Activated T-helper 1 cell treated with anti-CD3 and anti-CD28 coated beads, Interleukin-12 subunit alpha, Interleukin-12 subunit beta, Interleukin-2, Interleukin-4 antibody, amounts not matched to agents 30 ng/mL and 10 ng/mL and 1 ng/mL, durations not matched to agents 14 hours and 24 hours and 36 hours (primary cell): ENCODE data around the gene SP140L. TPM values are rescaled to one million over a fixed set of nuclear protein-coding genes. Genes with fewer than 3 reads are reported as not detected.
"Not testable (repeated sequence)": the region's sequence is repeated elsewhere in the genome, so short reads cannot be mapped to it uniquely, and the experiment has no call there.

Experiments used
- DNase-seq: peaks from one replicate; pipeline ENCODE4 v3.0.0; 2021; ENCODE audit warnings: low spot score
- H3K27ac Mint-ChIP-seq: one replicate; pipeline ENCODE4 v1.8.0; 2021; ENCODE audit warnings: mild to moderate bottlenecking, mixed read lengths
- H3K27me3 Mint-ChIP-seq: one replicate; pipeline ENCODE4 v1.8.0; 2022; ENCODE audit warnings: mild to moderate bottlenecking, moderate library complexity, mixed read lengths; ENCODE audit not compliant: insufficient read depth
- H3K36me3 Mint-ChIP-seq: one replicate; pipeline ENCODE4 v1.8.0; 2021; ENCODE audit warnings: low read depth, mixed read lengths
- H3K4me1 Mint-ChIP-seq: one replicate; pipeline ENCODE4 v1.8.0; 2021; ENCODE audit warnings: low read depth, mixed read lengths
- H3K4me3 Mint-ChIP-seq: one replicate; pipeline ENCODE4 v1.8.0; 2021; ENCODE audit warnings: mild to moderate bottlenecking, moderate library complexity, mixed read lengths
- H3K9me3 Mint-ChIP-seq: one replicate; pipeline ENCODE4 v1.8.0; 2021; ENCODE audit warnings: mixed read lengths
- intact Hi-C: fragments of 100-400 bp; cut with micrococcal nuclease; formaldehyde crosslinking; loops from one replicate; pipeline ENCODE4 v1.15.1; 2024
- total RNA-seq: library from RNA; stranded (reverse); gene quantifications from 2 replicates; pipeline ENCODE4 v1.2.3, GENCODE V29; 2022

Gene SP140L
- total RNA-seq, 1 donor from 2014 or later = 57.8 TPM

DNA sequence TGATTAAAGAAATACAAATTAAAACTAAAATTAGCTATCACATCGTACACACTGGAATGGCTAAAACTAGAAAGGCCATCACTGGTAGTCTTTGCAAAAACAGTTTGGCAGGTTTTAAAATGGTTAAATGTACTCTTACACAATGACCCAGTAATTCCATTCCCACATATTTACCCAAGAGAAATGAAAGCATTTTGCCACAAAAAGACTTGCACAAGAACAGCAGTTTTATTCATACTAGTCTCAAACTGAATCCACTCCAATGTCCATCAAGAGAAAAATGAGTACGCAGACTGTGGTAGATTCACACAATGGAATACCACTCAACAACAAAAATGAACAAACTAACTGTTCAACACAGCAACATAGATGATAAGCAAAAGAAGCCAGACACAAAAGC, 29.1 kb downstream of the SP140L start:
- intact Hi-C loops = no loop called here
- Mint-ChIP-seq H3K9me3 (peaks cover 3% of the 10 kb centered on the region), H3K4me3 (no peak overlapping the region), H3K36me3 (peaks cover 56% of the 10 kb centered on the region), H3K27ac (no peak overlapping the region), H3K4me1 (peaks cover 41% of the 10 kb centered on the region), H3K27me3 (no peaks in the 10 kb centered on the region)
- no peak for DNase-seq

DNA sequence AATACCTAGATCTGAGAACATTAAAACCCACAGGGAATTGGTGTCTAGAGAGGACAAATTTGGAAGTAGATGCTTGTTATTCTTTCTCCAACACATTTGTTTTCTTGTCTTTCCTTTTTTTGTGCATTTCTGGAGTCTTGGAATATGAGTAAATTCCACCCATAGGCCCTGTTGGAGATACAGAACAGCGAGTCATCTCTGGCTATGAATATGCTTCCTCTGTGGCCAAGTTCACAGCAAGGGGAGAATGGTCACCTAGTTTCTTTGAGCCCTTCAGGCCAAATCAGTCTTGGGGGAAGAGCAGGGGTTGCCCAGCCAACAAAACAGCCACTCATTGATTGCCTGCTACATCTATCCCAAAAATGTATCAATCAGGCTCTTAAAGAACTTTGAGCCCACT, 31.3 kb downstream of the SP140L start:
- no peaks in the 10 kb centered on the region for H3K27me3 Mint-ChIP-seq
- H3K4me1 Mint-ChIP-seq = peaks cover 49% of the 10 kb centered on the region
- H3K36me3 Mint-ChIP-seq = peaks cover 66% of the 10 kb centered on the region
- no peak for DNase-seq
- H3K27ac Mint-ChIP-seq = no peak overlapping the region
- H3K4me3 Mint-ChIP-seq = no peak overlapping the region
- intact Hi-C loops = no loop called here
- peaks cover 4% of the 10 kb centered on the region for H3K9me3 Mint-ChIP-seq

DNA sequence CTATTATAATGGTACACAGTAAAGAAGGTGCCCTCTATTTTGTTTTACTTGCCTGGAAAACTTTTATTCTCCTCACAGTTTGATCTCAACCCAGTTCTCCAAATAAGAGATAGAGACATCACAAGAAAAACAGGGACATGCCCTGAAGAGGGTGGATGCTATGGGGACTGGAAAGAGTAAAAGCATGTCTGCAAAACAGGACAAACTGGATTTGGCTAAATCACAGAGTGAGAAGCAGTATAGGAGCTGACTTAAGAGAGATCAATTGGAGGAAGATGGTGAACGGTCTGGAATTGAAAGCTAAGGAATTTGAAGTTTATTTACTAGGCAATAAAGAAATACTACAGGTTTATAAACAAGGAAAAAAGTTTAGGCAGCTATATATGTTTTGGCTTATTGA, 33.0 kb downstream of the SP140L start:
- Mint-ChIP-seq H3K9me3 (peaks cover 4% of the 10 kb centered on the region), H3K36me3 (peaks cover 72% of the 10 kb centered on the region), H3K27ac (no peak overlapping the region), H3K27me3 (no peaks in the 10 kb centered on the region), H3K4me1 (peaks cover 40% of the 10 kb centered on the region), H3K4me3 (no peak overlapping the region)
- intact Hi-C loops = loop anchor here (5.0 kb wide), 1 partner anchor 42 kb away; no protein-coding TSS in a partner anchor
- no peak for DNase-seq

DNA sequence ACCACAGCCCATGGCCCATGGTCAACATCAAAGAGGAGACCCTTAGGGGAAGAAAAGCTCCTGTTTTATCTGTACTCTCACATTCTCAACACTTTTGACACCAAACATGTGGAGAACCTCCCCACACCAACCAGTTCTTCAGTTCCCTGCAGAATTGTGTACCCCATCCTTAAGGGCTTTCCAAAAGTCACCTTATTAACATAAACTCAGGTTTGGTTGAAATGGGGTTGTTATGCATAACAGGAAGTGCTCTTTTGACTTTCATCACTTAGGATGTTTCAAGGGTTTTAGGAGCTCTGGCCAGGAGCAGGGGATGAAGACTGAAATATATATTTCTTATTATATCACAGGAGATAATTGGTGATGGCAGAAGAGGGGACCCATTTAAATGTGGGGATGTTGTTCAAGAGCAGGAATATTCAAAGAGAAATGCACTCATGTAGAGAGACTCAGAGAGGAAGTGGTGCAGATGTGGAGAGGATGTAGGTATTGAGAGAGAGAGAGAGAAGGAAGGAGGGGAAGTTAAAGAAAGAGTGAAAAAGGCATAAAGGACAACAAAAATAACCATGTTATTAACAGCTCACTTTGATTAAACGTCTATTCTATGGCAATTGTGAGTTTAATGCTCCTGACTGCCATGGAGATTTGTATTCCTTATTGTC, 35.2 kb downstream of the SP140L start:
- Mint-ChIP-seq H3K4me3 (peak overlapping the region; percentile 5), H3K36me3 (peaks cover 72% of the 10 kb centered on the region)

DNA sequence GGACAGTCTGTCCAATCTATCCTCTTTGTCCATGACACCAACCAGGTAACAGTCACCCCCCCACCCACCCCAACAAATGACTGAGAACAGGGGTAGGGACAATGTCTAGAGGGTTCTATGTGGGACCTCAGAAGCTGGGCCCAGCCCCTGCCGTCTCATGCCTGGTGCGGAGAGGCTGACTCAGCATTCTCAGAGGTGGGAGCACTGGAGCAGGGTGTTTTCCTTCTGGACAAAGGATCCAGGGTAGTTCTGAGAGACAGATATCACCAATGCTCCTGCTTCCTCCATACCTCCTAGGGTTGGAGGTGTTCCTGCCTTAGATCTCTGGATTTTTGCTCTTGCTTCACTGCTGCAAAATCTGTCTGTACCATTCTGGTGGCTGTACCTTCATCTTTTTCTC, 55.1 kb downstream of the SP140L start:
- peaks cover 2% of the 10 kb centered on the region for H3K27me3 Mint-ChIP-seq
- H3K4me1 Mint-ChIP-seq = peaks cover 22% of the 10 kb centered on the region
- intact Hi-C loops = no loop called here
- no peak overlapping the region for H3K27ac Mint-ChIP-seq
- H3K36me3 Mint-ChIP-seq = peaks cover 56% of the 10 kb centered on the region
- no peaks in the 10 kb centered on the region for H3K9me3 Mint-ChIP-seq
- DNase-seq = no peak
- H3K4me3 Mint-ChIP-seq = no peak overlapping the region

More for the DNA sequence above, 35.2 kb downstream of the SP140L start:
- intact Hi-C loops = loop anchor here (5.0 kb wide), 1 partner anchor 40 kb away; no protein-coding TSS in a partner anchor
- peaks cover 29% of the 10 kb centered on the region for H3K4me1 Mint-ChIP-seq
- H3K9me3 Mint-ChIP-seq = peaks cover 8% of the 10 kb centered on the region
- no peaks in the 10 kb centered on the region for H3K27me3 Mint-ChIP-seq
- peak overlapping the region; percentile 73 for H3K27ac Mint-ChIP-seq
- DNase-seq = no peak

DNA sequence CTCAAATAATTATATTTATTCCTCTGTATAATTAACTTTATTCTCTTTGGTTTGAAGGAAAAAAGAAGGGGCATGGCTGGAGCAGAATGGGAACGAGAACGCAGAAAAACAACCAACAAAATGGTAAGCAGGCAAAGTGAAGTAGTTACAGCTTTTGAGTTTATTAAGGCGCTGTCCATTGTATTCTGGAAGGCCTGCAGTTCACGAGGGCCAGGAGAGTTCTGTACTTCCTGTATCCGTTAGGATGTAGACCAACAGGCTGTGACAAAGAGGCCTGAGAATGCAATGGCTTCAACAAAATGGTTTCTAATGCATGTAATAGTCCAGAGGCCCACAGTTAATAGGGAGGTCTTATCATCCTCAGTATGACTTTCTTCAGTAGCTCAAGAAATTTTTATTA, 56.5 kb downstream of the SP140L start:
- DNase-seq = no peak
- intact Hi-C loops = no loop called here
- peaks cover 58% of the 10 kb centered on the region for H3K36me3 Mint-ChIP-seq
- H3K4me1 Mint-ChIP-seq = peaks cover 10% of the 10 kb centered on the region
- H3K27ac Mint-ChIP-seq = no peak overlapping the region
- H3K9me3 Mint-ChIP-seq = no peaks in the 10 kb centered on the region
- no peaks in the 10 kb centered on the region for H3K27me3 Mint-ChIP-seq
- H3K4me3 Mint-ChIP-seq = no peak overlapping the region

DNA sequence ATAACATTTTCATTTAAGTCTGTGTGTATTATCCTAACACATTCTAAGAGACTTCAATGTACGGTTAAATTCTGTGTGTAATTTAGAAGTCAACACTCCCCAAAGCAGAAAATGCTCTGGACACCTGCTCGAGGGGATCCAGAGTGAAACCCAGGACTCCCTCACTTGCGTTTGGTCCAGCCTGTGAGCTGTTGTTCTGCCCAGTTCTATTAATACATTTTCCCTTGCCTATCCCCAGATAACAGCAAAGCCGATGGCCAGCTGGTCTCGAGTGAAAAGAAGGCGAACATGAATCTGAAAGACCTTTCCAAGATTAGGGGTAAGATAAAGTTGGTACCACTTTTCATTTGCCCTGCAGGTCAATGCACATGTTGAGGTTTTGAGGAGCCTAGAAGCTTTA, 58.0 kb downstream of the SP140L start:
- Mint-ChIP-seq H3K27me3 (no peaks in the 10 kb centered on the region), H3K4me1 (peaks cover 7% of the 10 kb centered on the region), H3K36me3 (peaks cover 63% of the 10 kb centered on the region), H3K9me3 (no peaks in the 10 kb centered on the region), H3K4me3 (no peak overlapping the region), H3K27ac (no peak overlapping the region)
- DNase-seq = no peak
- intact Hi-C loops = no loop called here

DNA sequence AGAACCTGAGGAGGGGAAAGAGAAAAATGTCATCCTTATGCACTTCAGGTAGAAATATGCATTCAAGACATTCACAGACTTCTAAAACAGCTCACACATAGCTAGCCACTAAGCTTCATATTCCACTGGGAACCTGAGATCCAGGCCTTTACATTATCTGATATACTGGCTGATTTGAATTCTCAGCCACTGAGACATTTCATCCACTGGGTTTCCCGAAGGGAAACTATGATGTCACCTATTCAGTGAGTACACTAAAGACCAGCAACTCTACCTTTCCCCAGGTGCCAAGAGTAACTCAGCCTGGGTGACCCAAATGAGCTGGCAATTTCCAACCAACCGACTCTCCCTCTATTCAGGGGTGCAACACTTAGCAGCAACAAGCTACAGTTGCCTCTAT, 67.3 kb downstream of the SP140L start:
- intact Hi-C loops = no loop called here
- H3K27me3 Mint-ChIP-seq = no peaks in the 10 kb centered on the region
- H3K4me1 Mint-ChIP-seq = no peaks in the 10 kb centered on the region
- no peak overlapping the region for H3K4me3 Mint-ChIP-seq
- peaks cover 87% of the 10 kb centered on the region for H3K36me3 Mint-ChIP-seq
- DNase-seq = no peak
- no peaks in the 10 kb centered on the region for H3K9me3 Mint-ChIP-seq
- no peak overlapping the region for H3K27ac Mint-ChIP-seq

DNA sequence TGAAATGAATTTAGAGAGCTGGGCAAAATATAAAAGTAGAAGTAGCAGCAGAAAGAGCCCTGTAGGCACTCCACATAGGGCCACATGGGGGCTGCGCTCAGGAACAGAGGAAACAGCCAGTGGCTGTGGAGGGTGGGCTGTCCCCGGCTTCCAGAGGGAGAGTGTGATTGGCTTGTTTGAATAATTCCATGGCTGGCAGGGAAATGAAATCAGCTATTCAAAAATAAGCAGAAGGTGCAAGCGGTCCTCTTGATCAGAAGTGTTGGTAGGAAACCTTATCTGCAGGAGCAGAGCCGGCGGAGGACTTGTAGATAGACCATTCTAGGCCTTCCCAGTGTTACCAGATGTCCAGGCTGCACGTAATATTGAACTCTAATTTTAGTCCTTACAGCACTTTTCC, 71.7 kb downstream of the SP140L start:
- H3K27ac Mint-ChIP-seq, H3K27me3 Mint-ChIP-seq, H3K4me3 Mint-ChIP-seq, H3K9me3 Mint-ChIP-seq, H3K4me1 Mint-ChIP-seq, DNase-seq, intact Hi-C loops: not testable (repeated sequence)
- H3K36me3 Mint-ChIP-seq = peaks cover 83% of the 10 kb centered on the region

DNA sequence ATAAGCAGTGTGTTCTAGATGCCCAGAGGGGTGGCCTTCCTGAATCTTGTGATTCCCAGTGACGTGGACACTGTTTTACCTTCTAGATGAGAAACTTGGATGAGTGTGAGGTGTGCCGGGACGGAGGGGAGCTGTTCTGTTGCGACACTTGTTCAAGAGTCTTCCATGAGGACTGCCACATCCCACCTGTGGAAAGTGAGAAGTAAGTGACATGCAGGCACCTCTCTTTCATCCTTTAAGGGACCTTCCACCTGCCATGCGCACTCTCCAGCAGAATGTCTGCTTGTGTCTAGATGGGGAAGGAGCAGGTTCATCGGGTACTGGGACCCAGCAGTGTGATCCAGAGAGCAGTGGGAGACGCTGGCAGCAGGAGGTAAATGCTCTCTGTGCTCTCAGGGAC, 73.0 kb downstream of the SP140L start:
- no peaks in the 10 kb centered on the region for H3K9me3 Mint-ChIP-seq
- no peak for DNase-seq
- no peak overlapping the region for H3K27ac Mint-ChIP-seq
- H3K4me1 Mint-ChIP-seq = no peaks in the 10 kb centered on the region
- no peaks in the 10 kb centered on the region for H3K27me3 Mint-ChIP-seq
- intact Hi-C loops = loop anchor here (5.0 kb wide), 1 partner anchor 38 kb away; no protein-coding TSS in a partner anchor
- no peak overlapping the region for H3K4me3 Mint-ChIP-seq
- H3K36me3 Mint-ChIP-seq = peaks cover 81% of the 10 kb centered on the region

DNA sequence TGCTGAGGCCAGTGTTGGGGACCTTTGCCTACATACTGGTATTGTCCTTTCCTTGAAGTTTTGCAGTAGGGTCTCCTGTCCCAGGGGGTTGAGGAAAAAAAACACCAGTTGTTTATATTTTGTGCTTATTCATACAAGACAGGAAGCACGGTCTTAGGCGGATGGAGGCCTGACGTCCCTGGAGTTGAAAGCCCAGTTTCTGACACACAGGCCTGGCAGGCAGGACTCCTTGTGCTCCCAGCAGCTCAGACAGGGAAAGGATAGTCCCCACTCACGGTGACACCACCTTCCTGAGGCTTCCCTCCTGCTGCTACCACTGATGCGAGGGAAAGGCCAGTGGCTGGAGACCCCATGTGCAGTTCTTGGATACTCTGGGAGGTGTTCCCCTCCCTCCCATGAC, 73.5 kb downstream of the SP140L start:
- no peaks in the 10 kb centered on the region for H3K4me1 Mint-ChIP-seq
- H3K4me3 Mint-ChIP-seq = no peak overlapping the region
- H3K9me3 Mint-ChIP-seq = no peaks in the 10 kb centered on the region
- H3K27me3 Mint-ChIP-seq = no peaks in the 10 kb centered on the region
- peaks cover 83% of the 10 kb centered on the region for H3K36me3 Mint-ChIP-seq
- intact Hi-C loops = loop anchor here (5.0 kb wide), 1 partner anchor 38 kb away; no protein-coding TSS in a partner anchor
- H3K27ac Mint-ChIP-seq = no peak overlapping the region
- no peak for DNase-seq

DNA sequence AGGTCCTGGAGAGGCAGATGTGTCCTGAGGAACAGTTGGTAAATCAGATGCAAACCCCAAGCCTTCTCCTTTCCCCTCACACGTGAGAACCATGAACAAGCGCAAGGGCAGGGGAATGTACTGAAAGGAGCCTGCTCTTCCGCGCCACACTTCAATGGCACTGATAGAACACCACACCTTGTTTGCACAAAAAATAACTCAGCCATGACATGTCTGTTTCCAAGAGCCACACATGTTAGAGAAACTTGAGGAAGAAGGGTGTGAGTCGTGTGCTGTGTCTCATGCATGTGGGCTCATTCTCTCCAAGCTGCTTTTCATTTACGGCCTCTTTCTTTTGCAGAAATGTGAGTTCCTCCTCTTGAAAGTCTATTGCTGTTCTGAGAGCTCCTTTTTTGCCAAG, 74.0 kb downstream of the SP140L start:
- not testable (repeated sequence) for H3K27me3 Mint-ChIP-seq, H3K9me3 Mint-ChIP-seq, H3K4me1 Mint-ChIP-seq, DNase-seq, H3K4me3 Mint-ChIP-seq, H3K27ac Mint-ChIP-seq
- intact Hi-C loops = loop anchor here (5.0 kb wide), 1 partner anchor 39 kb away; no protein-coding TSS in a partner anchor
- H3K36me3 Mint-ChIP-seq = peaks cover 78% of the 10 kb centered on the region

DNA sequence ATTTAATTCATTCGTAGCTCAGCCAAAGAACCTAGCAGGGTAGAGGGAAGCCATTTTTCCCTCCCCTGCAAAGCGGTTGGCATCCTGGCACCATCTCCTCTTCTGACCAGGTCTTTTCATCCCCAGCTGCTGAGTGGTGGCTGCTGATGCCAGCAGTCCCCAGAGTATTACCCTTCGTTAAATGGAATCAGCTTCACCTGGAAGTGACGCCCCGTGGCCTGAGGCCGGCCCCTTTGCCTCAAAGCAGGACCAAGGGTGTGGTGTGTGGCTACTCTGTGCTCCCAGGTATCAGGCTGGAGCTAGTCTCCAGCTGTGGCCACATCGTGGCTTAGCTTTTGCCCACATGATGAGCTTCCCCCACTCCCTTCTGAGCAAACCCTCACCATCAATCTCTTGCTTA, 76.8 kb downstream of the SP140L start:
- Mint-ChIP-seq H3K4me3 (no peak overlapping the region), H3K27ac (peak overlapping the region; percentile 34), H3K9me3 (no peaks in the 10 kb centered on the region), H3K27me3 (no peaks in the 10 kb centered on the region), H3K36me3 (peaks cover 66% of the 10 kb centered on the region), H3K4me1 (peaks cover 17% of the 10 kb centered on the region)
- DNase-seq = no peak
- intact Hi-C loops = loop anchor here (5.0 kb wide), 1 partner anchor 41 kb away; no protein-coding TSS in a partner anchor

DNA sequence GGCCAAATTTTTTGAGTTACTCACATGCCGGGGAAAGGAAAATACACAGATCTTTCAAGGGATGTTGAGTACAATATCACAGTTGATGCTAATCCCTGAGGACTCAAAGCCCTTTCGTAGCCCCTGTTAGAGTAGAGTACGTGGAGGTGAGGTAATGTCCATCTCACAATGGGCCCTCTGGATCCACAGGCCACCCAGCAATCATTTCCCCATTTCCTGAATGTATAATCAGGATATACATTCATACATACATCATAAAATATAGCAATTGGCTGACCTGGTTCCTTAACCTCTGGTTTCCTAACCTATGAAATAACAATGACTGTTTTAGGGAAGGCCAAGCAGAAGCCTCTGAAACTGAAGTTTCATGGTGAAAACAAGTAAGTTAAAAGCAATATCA, 78.8 kb downstream of the SP140L start:
- no peaks in the 10 kb centered on the region for H3K27me3 Mint-ChIP-seq
- peaks cover 29% of the 10 kb centered on the region for H3K4me1 Mint-ChIP-seq
- no peak overlapping the region for H3K4me3 Mint-ChIP-seq
- intact Hi-C loops = no loop called here
- H3K9me3 Mint-ChIP-seq = no peaks in the 10 kb centered on the region
- no peak for DNase-seq
- H3K36me3 Mint-ChIP-seq = peaks cover 47% of the 10 kb centered on the region
- H3K27ac Mint-ChIP-seq = no peak overlapping the region
